T47D (cell line): ENCODE data around the gene ATF4.
A peak's percentile ranks its signal among the peaks of the same experiment; 100 is the strongest.

ENCODE experiments used
- DNase-seq, 2 experiments: peaks; one replicate each; pipeline versions ENCODE4 v3.0.0 to v3.0.0-alpha.2; 2011 to 2012; ENCODE audit warnings: low read depth in 1 of 2, low spot score in 1 of 2
- JUND ChIP-seq: IDR thresholded peaks from 2 replicates; pipeline ENCODE4 v1.6.1; 2012; ENCODE audit warnings: low read depth
- in situ Hi-C: cut with HindIII; loops from 2 replicates; pipeline ENCODE4 v1.10.0; 2016; ENCODE audit warnings: low sequenced_read_pairs, low pct_unique_long_range_greater_than_20kb

Gene ATF4

DNA sequence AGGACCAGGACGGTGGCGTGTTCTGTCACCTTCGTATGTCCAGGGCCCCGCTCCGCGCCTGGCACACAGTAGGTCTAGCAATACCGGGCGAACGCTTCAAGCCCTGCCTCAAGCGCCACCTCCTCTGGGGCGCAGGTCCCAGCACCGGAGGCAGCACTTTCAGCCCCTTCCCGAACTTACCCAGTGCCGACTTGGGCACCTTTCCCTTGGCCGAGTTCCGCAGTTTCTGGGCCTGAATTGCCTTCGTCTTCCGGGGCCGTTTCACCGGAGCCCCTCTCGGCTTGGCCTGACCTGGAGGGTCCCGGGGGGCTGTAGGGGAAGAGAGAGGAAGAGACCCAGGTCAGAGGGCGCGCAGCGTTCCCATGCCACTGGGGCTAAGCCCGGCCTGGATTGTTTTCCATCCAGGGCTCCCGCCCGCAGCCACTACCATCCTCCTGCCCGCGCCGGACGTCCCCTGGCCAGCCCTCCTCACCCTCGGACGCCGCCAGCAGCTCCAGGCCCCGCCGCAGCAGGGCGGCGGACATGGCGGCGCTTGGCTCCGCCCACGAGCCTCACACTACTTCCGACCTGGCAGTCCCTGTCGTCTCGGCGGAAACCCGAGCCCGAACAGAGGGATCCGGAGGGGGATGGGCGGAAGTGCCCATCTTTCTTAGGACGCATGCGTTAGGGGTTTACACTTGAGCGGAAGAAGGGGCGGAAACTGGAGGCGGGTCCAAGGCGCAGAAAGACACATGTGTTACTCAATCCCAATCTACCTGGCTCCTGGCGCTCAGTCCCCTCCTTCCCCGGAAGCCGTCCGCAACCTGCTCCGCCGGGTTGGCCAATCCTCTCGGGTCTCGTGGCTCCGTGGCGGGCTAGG is 12.1 kb downstream of the ATF4 start, which contains the start of gene RPS19BP1:
Gene RPS19BP1, minus strand, starts transcription at position 534 of the 859 bp plus-strand sequence. Its CDS starts 10 bp downstream, at position 524.
- DNase-seq: peak; percentile 89 to 99
- in situ Hi-C loops: no loop called here
- TF ChIP-seq JUND: no peak

DNA sequence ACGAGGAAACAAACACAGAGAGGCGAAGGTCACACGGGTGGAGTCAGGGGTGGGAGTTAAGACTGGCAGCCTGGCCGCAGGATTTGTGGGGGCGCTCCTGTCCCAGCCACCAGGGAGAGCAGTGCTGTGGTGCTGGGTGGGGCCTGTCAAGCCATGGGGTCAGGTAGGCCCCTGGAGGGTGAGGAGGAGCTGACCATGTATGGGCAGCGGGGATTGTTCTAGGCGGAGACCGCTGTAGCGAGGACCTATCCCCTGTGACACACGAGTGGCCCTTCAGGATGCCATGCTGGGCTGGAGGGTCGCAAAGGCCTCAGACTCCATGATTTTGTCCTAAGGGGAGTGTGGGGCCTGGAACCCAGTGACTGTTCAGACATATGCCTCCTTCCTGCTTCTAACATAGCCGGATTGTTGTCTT is 13.7 kb downstream of the ATF4 start:
- in situ Hi-C loops: no loop called here
- no peak for TF ChIP-seq JUND
- DNase-seq: no peak

DNA sequence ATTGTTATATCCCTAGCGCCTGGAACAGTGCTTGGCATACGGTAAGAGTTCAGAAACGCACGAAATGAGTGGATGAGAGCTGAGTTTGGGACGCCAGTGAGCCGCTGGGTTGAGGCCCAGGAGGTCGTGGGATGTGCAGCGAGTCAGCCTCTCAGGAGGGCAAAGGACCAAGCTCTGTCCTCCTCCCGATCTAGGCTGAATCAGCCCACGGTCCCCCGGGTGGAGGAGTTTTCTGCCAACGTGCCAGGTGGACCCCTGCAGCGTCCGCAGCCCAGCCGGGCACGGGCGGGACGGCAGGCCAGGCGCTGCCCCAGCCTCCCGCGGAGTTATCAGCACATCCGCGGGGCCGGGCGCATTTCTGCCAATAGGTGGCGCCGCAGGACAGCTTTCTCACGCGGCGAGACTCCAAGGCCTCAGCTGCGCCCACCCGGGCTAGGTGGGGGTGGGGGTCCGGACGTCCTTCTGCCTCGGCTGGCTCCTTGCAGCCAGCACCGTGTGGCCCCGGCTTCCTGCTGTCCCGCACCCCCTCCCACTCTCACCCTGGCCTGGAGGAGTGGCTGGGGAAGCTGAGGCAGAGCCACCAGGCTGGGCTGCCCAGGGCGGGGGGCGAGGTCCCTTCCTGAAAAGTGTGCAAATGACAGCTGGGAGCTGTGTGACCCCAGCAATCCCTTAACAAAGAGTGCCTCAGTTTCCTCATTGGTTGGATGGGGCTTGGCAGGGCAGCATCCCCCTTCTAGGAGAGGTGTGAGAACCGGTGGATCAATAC is 14.4 kb downstream of the ATF4 start:
- in situ Hi-C loops: no loop called here
- TF ChIP-seq JUND: no peak
- DNase-seq: peak in 1 of 2 experiments; percentile 69

DNA sequence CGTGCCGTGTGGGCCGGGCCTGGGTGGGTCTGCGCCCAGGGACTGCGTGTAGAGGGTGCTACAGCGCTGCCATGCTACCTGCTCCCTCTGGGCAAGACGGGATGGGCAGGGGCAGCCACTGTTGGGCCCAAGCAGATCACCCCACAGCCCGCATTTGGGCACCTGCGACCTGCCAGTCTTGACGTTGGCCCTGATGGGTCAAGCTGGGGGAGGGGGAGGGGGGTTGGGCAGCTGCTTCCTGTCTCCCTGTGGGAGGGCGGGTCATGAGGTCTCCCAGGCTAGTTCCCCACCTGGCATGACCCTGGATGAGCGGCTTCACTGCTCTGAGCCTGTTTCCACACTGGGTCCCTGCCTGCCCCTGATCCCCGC is 15.0 kb downstream of the ATF4 start:
- in situ Hi-C loops: no loop called here
- TF ChIP-seq JUND: no peak
- DNase-seq: no peak

DNA sequence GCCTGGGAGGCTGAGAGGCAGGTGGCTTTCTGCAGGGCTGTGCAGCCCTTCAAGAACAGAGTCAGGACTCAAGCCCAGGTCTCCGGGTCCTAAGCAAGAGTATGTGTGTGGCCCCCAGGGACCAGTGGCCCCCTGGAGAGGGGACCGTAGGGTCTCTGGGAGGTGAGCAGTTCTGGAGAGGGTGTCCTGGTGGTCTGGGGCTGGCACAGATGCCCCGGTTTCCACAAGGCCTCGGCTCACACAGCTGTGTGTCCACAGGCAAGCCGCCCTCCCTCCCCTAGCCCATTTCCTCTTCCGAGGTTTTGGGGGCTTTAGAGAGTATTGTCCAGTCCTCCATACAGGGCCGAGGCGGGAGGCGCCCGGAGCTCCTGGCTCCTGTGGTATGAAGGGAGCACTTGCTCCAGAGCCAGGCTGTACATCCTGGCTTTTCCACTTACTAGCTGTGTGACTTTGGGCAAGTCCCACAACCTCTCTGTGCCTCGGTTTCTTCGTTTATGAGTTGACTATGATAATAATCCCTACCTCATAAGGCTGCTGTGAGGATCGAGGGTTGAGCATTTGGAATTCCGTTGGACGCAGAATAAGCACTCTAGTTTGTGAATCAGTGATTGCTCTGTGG is 15.6 kb downstream of the ATF4 start:
- in situ Hi-C loops: no loop called here
- no peak for TF ChIP-seq JUND
- no peak for DNase-seq

DNA sequence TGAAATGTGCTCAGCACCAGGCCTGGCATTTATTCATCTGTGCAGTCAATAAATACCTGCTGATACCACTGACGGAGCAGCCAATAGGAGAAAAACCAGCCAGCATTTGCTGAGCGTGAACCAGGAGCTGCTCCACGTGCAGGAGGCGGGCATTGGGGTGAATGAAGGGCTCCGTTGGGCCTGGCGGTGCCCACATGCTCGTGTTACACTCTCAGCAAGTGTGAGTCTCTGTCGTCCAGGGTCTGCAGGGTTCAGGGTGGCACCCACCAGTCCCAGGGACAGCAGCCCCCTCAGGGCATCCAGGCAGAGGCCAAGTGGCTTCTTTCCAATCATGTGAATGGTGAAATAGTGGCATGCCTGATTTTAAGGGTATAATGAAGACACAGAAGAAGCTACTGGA is 16.3 kb downstream of the ATF4 start:
- TF ChIP-seq JUND: no peak
- no peak for DNase-seq
- in situ Hi-C loops: no loop called here

DNA sequence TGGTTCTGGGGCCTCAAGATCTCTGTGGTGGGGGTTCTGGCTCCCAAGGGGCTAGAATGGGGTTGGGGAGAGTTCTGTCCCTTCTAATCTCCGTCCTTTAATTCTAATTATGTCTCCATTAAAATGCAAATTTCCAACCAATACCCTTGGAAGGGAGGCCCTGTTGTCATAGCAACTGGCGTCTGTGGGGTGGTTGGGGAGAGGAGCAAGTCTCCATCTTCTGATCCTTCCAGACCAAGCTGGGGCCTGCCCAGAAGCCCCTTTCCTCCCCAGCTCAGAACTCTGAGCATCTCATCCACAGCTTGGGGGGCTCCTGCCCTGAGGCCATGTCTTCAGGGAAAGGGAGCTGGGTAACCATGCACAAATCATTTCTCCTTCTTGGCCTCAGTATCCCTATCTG is 17.6 kb downstream of the ATF4 start:
- no peak for DNase-seq
- no peak for TF ChIP-seq JUND
- in situ Hi-C loops: no loop called here

DNA sequence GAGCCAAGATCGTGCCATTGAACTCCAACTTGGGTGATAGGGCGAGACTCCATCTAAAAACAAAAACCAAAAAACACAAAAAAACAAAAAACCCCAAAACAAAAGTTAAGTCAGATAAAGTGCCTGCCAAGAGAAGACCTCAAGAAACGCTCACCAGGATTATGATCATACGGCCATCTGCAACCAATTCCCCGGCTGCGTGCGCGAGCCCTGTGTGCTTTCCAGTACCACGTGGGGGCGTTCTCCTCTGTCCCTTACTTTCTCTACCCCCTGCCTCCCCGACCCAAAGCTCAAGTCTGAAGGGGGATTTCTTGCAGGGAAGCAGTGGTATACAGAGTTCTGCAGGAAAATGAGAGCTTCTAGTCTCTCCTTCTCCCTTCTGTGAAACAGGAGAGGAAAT is 22.7 kb downstream of the ATF4 start:
- in situ Hi-C loops: no loop called here
- TF ChIP-seq JUND: no peak
- no peak for DNase-seq

DNA sequence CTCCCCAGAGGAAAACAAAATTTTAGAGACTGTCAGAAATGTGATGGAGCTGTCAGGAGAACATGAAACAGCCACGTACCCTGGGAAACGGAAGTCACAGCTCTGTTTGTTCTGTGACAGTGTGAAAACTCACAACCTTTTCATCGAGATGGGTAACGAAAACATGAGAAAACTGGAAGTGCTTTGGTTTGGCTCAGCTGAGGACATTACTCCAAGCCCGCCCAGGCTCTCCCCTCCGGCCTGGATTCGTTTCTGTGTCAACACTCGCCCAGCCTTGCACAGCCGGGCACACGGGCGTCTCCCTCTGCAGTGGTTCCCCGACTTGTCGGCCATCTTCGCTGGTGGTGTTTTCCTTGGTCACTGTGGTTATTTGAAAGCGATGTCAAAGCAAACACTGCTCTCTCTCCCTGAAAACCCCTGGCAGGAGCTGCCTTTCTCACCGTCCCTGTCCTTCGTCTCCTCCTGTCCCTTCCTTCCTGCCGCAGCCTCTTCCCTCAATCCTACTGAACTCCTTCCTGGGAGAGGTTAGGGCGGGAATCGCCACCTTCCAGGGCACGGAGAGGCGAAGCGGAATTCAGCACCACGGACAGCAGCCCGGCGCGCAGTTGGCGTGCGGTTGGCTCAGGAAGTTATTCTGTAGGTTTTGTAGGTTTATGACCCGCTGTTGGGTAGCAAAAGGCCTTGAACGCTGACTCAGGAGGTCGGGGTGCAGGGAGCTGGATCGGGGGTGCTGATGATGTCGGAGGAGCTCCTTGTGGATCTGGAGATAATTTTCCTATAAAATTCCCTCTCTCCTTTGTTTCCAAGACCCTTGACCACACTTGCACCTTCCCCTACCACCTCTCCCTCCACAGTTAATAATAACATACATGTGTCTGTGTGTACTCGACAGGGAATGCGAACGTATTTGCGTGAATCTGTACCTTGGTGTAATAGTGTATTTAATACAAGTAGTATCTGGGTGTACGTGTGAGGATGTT is 25.3 kb downstream of the ATF4 start:
- in situ Hi-C loops: no loop called here
- no peak for TF ChIP-seq JUND
- peak in 1 of 2 experiments; percentile 77 for DNase-seq

DNA sequence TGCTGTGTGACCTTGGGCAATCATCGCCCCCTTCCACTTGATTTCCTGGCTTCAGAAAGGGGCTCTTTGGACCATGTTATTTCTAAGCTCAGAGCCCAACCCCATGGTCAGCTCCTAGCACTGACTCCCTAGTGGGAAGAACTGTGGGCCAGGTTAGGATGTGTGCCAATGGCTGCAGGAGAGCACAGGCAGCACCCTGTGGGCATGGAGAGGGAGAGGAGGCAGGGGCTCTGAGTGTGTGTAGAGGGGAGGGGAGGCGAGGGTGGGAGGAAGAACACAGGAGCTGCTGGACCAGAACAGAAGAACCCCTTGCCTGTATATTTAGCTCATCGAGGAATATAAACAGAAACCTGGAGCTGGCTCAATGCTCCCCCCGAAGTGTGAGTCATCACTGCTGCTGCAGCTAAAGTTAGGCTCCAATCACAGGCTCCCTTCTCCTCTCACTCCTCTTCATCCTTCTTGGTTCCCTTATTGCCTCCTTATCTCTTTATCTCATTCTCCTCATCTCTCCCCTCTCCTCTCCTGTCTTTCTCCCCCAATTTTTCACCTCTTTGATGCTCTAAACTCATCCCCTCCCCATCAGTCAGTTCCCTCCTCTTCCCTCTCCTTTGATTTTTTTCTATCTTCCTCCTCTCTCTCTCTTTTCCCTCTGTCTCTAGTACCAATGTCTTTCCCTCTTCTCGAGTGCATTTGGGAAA is 26.7 kb downstream of the ATF4 start:
- no peak for TF ChIP-seq JUND
- no peak for DNase-seq
- in situ Hi-C loops: no loop called here

DNA sequence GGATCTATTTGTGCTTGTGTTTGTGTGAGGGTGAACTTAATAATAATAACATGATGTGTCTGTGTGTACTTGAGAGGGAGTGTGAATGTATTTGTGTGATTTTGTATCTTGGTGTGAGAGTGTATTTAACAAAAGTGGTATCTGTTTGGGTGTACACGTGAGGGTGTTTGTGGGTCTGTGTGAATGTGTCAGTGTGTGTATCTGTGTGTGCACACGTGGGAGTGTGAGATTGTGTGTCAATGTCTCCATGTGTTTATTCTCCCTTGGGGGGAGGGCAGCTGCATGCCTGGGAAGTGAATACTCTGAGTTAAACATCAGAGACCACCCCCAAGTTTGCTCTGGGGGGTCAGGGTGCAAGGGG is 27.2 kb downstream of the ATF4 start:
- DNase-seq: no peak
- in situ Hi-C loops: no loop called here
- TF ChIP-seq JUND: no peak
